ENCODE data around the gene ENO3.

GRCh38 chr17:4998027-4998731 lies 47.3 kb downstream of the ENO3 start:
- no peak for TF ChIP-seq CTCF (IDR thresholded peaks at IDR 0.05)
- no peak for TF ChIP-seq POLR2A (IDR thresholded peaks at IDR 0.05)

All from testis (tissue), 2 donors.